ENCODE results near the gene TRIM27.
"Not testable (repeated sequence)": the region's sequence is repeated elsewhere in the genome, so short reads cannot be mapped to it uniquely, and the experiment has no call there.

The TRIM27 gene

DNA sequence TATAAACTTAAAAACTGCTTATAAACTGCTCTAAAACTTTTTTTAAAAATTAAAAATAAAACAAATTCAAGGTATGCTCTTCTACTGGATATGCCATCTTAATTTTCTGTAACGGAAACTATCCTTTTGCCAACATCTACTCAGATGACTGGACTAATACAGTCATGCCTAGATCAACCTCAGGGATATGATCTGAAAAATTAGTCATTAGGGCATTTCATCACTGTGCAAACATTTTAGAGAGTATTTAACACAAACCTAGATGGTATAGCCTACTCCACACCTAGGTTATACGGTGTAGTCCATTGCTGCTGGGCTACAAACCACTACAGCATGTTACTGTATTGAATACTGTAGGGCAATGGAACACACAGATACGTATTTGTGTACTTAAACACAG lies 64.8 kb downstream of the TRIM27 start:
- FAIRE-seq (no peak), DNase-seq (ENCODE audit: insufficient read length, low spot score) (no peak)
- TF ChIP-seq, protein P1, sequence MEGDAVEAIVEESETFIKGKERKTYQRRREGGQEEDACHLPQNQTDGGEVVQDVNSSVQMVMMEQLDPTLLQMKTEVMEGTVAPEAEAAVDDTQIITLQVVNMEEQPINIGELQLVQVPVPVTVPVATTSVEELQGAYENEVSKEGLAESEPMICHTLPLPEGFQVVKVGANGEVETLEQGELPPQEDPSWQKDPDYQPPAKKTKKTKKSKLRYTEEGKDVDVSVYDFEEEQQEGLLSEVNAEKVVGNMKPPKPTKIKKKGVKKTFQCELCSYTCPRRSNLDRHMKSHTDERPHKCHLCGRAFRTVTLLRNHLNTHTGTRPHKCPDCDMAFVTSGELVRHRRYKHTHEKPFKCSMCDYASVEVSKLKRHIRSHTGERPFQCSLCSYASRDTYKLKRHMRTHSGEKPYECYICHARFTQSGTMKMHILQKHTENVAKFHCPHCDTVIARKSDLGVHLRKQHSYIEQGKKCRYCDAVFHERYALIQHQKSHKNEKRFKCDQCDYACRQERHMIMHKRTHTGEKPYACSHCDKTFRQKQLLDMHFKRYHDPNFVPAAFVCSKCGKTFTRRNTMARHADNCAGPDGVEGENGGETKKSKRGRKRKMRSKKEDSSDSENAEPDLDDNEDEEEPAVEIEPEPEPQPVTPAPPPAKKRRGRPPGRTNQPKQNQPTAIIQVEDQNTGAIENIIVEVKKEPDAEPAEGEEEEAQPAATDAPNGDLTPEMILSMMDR (IDR thresholded peaks at IDR 0.05; ENCODE audit: insufficient read depth, missing control alignments), result no peak

DNA sequence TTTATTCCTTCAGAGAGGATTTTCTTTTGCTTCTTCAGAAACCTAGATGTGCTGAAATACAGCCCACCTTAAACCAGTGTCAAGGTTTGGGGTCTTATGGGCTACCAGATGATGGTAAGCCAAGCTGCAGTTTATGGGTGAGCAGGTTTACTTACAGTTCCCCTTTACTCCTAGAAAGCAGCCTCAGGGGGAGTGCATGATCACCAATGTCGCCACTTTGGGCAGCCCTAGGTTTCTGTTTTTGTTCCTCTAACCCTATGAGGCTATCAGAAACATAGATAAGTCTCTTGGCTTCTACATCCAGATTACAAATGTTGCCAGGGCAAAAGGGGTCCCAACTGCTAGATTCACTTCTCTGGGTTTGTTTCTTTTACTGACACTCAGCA lies 67.2 kb downstream of the TRIM27 start:
- TF ChIP-seq, protein P1 (IDR thresholded peaks at IDR 0.05; ENCODE audit: insufficient read depth, missing control alignments), result no peak
- no peak for DNase-seq (ENCODE audit: insufficient read length, low spot score)
- FAIRE-seq, result no peak

DNA sequence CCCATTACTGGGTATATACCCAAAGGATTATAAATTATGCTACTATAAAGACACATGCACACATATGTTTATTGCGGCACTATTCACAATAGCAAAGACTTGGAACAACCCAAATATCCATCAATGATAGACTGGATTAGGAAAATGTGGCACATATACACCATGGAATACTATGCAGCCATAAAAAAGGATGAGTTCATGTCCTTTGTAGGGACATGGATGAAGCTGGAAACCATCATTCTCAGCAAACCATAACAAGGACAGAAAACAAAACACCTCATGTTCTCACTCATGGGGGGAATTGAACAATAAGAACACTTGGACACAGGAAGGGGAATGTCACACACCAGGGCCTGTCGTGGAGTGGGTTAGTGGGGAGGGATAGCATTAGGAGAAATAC lies 69.4 kb downstream of the TRIM27 start:
- DNase-seq (ENCODE audit: insufficient read length, low spot score); FAIRE-seq: not testable (repeated sequence)
